GM19467 (cell line): ENCODE data around the gene PRF1.
"Not testable (repeated sequence)": the region's sequence is repeated elsewhere in the genome, so short reads cannot be mapped to it uniquely, and the experiment has no call there.

Source experiments
- ATAC-seq: cut with Tn5 transposase; IDR thresholded peaks from one replicate; pipeline ENCODE4 v1.9.1; 2021; ENCODE audit warnings: mild to moderate bottlenecking, moderate library complexity; ENCODE audit not compliant: unreplicated experiment

The PRF1 gene

GRCh38 chr10:70602665-70603448 is at the start of gene PRF1:
TSS of gene PRF1 (minus strand) at chr10:70602741. CDS start at chr10:70600902, 1,839 bp downstream.
- ATAC-seq, result no peak

GRCh38 chr10:70651661-70652060 is 49.1 kb upstream of the PRF1 start:
- no peak for ATAC-seq

GRCh38 chr10:70650718-70651117 is 48.2 kb upstream of the PRF1 start:
- no peak for ATAC-seq

- ATAC-seq, result no peak
These were observed 47.6 kb upstream of the PRF1 start for GRCh38 chr10:70650104-70650503.

GRCh38 chr10:70649526-70649925 is 47.0 kb upstream of the PRF1 start:
- no peak for ATAC-seq

GRCh38 chr10:70648427-70648826 is 45.9 kb upstream of the PRF1 start:
- ATAC-seq, result no peak

- no peak for ATAC-seq
These were observed 44.5 kb upstream of the PRF1 start for GRCh38 chr10:70647086-70647485.

- not testable (repeated sequence) for ATAC-seq
These were observed 42.4 kb upstream of the PRF1 start for GRCh38 chr10:70644959-70645358.

GRCh38 chr10:70643272-70643671 is 40.7 kb upstream of the PRF1 start:
- not testable (repeated sequence) for ATAC-seq

GRCh38 chr10:70639640-70640383 is 37.3 kb upstream of the PRF1 start:
- not testable (repeated sequence) for ATAC-seq

- ATAC-seq, result not testable (repeated sequence)
These were observed 32.0 kb upstream of the PRF1 start for GRCh38 chr10:70634515-70634914.

- no peak for ATAC-seq
These were observed 31.5 kb upstream of the PRF1 start for GRCh38 chr10:70634011-70634410.

GRCh38 chr10:70631735-70632134 is 29.2 kb upstream of the PRF1 start:
- ATAC-seq, result not testable (repeated sequence)

- ATAC-seq, result no peak
These were observed 26.8 kb upstream of the PRF1 start for GRCh38 chr10:70629338-70629737.

- ATAC-seq, result no peak
These were observed 23.5 kb upstream of the PRF1 start for GRCh38 chr10:70626056-70626455.

GRCh38 chr10:70622981-70623844 is 20.7 kb upstream of the PRF1 start:
- no peak for ATAC-seq

- ATAC-seq, result no peak
These were observed 20.0 kb upstream of the PRF1 start for GRCh38 chr10:70622541-70622940.

- no peak for ATAC-seq
These were observed 19.1 kb upstream of the PRF1 start for GRCh38 chr10:70621503-70622078.

- no peak for ATAC-seq
These were observed 17.4 kb upstream of the PRF1 start for GRCh38 chr10:70620020-70620289.

GRCh38 chr10:70619271-70620019 is 16.9 kb upstream of the PRF1 start:
- ATAC-seq, result no peak
